Amniotic epithelial cell (primary cell): Measurements from ENCODE around the gene TELO2.
A peak's percentile ranks its signal among the peaks of the same experiment; 100 is the strongest.
"Not testable (repeated sequence)": the region's sequence is repeated elsewhere in the genome, so short reads cannot be mapped to it uniquely, and the experiment has no call there.

Source experiments
- DNase-seq: peaks from one replicate; pipeline ENCODE4 v3.0.0-alpha.2; 2010; ENCODE audit warnings: low read depth

TELO2 gene

DNA sequence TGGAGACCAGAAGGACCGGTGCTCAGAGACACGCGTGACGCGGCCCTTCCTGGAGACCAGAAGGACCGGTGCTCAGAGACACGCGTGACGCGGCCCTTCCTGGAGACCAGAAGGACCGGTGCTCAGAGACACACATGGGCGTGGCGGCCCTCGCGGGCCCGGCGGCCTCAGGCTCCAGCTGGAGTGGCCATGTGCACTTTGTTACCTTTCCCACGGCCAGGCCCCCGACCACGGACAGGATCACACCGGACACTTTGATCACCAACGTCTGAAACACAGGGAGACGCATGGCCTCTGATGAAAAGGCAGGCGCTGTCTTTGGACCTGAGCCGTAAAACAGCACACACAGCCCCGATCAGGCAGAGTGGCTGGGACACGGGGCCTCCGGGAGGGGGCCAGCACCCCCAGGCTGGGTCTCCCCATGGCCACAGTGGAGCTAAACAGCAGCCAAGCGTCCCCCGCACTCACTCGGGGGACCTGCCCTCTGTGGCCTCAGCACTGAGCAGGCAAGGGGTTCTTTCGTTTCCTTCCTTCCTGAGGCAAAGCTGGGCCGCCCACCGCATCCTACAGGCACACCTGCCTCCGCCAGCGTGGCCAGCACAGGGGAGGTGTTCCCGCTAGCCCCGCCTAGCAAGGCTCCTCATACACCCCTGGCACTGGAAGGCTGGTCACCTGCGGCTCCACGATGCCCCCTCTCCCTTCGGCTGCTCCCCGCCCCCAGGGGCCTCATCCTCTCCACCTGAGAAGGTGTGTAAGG is 35.5 kb upstream of the TELO2 start:
- no peak for DNase-seq

GRCh38 chr16:1458336-1458976 is 34.7 kb upstream of the TELO2 start:
- peak; percentile 52 for DNase-seq

GRCh38 chr16:1458977-1459341 is 34.2 kb upstream of the TELO2 start:
- no peak for DNase-seq

GRCh38 chr16:1459967-1460366 is 33.2 kb upstream of the TELO2 start:
- no peak for DNase-seq

GRCh38 chr16:1460602-1461138 is 32.5 kb upstream of the TELO2 start:
- peak; percentile 13 for DNase-seq

- DNase-seq = peak; percentile 89
These were observed 32.0 kb upstream of the TELO2 start for GRCh38 chr16:1461146-1461545.

DNA sequence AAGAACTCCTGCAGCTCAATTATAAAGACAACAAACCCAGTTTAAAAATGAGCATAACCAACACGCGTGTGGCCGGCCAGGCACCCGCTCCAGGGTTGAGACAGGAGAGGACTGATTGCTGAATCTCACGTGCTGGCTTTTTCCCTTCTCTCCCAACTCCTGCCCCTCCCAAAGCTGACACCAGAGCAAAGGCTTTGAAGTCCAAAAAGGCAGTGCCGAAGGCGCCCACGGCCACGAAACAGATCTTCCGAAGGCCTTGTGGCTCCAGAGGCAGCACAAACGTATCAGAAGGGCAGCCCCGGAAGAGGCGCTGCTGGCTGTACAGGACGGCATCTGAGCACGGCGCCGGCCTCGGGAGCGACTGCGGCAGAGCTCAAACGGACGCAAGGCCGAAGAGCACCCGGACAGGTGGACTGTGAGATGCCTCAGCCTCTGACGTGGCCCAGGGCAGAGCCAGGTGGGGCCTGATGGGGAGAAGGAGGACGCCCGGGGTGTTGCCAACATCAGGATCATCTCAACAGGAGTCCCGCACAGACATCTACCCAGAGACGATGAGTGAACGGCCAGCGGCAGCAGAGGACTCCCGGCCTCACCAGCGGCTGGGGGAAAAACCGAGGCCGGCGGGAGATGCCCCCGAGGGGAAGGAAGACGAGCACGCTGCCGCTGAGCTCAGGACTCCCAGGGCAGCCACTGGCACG is 28.8 kb upstream of the TELO2 start:
- DNase-seq = no peak

DNA sequence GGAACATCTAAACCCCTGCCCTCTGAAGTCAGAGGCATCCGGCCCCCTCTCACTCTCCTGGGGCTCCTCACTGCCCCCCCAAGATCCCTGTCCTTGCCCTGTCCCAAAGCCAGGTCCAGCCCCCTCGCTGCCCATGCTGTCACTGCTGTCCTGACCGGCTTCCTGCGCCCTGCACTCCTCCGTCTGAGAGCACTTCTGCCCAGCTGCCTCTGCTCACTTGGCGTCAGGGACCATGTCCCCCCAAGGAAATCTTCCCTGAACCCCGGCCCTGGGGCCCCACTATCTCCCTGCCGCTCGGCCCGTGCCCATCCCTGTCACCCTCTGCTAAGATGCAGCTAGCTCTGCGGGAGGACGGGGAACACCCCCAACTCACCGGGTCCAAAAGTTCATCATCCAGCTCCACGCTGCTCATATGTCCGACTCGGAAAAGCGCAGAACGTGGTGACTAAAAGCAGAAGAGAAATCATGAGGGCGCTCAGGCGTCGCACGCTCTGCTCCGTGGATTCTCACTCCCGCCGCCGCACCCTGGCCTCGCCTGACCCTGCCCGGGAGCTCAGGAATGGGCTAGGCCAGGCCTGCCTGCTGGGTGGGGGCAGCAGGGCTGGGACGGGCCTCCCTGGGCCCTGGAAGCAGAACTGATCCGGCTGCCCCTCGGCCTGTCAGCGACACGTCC is 28.1 kb upstream of the TELO2 start:
- no peak for DNase-seq

GRCh38 chr16:1465567-1465915 is 27.6 kb upstream of the TELO2 start:
- no peak for DNase-seq

- no peak for DNase-seq
These were observed 27.1 kb upstream of the TELO2 start for GRCh38 chr16:1466054-1466453.

DNA sequence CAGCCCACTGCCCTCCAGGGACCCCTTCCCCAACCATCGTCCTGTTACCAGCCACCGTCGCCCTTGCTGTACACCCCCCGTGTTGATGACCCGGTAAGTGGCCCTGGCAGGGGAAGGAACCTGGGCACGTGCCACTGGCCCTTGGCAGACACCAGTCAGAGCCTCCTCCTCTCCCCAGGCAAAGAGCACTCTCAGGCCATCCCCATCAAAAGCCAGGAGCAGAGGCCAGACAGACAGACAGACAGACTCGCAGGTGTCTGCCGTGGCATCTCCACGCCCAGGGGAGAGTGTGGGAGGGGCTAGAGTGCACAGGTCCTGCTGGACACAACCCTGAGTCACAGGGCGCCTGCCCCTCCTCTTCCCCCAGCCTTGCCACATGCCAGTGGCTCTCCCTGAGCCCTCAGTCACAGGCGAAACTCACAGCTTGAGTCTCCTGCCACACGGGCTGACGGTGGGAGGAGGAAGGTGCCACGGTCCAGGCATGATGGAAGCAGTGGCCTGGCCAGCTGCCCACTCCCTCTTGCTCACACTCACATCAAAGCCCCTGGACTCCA is 26.1 kb upstream of the TELO2 start:
- peak; percentile 8 for DNase-seq

- no peak for DNase-seq
These were observed 24.7 kb upstream of the TELO2 start for GRCh38 chr16:1468426-1468810.

- DNase-seq = not testable (repeated sequence)
These were observed 24.0 kb upstream of the TELO2 start for GRCh38 chr16:1469141-1469540.

- DNase-seq = no peak
These were observed 23.4 kb upstream of the TELO2 start for GRCh38 chr16:1469693-1470201.

DNA sequence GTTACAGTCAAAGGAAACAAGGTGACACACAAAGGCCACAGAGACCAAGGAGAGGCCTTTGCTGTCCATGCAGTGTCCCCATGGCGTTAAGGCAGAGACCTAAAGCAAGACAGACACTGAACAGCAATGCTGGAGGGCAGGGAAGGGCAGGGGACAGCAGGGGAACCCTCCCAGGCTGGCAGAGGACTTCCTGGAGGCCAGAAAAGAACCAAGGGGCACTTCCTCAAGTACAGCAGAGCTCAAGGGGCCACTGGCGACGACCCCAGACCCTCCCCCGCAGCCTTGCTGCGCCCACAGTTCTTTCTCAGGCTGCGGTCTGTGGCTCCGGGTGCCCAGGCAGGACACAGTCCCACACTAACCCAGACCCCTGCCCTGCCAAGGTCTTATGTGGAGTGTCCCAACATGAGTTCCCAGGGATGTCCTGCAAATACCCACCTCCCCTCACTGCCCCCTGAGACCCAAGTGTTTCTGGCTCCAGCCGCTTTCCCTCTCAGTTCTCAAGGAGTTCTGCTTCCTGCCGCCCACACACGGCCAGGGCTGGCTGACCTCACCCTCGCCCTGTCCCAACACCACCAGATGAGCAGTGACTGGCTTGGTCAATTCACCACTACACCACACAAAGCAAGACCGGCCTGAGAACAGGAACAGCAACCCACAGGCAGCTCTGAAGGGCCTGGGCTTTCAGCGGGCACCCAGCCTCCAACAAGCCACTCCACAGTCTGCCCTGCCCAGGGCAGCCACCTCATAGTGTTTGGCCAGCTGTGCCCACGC is 22.5 kb upstream of the TELO2 start:
- DNase-seq = peak; percentile 57

GRCh38 chr16:1471569-1472194 is 21.5 kb upstream of the TELO2 start:
- no peak for DNase-seq

DNA sequence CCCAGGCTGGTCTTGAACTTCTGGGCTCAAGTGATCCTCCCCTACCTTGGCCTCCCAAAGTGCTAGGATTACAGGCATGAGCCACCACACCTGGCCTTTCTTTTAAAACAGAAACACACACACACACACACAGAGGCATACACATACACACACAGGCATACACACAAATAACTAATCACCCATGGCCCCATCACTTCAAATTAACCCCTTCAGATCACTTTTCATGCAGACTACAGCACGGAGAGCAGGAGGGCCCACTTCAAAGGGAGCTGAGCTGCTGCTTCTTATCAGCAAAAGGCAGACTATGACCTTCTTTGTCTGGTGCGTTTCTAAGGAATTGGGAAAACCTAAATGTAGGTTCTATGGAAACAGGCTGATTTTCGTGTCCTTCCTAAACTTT is 20.2 kb upstream of the TELO2 start:
- no peak for DNase-seq

GRCh38 chr16:1474082-1474795 is 18.9 kb upstream of the TELO2 start:
- DNase-seq = no peak

DNA sequence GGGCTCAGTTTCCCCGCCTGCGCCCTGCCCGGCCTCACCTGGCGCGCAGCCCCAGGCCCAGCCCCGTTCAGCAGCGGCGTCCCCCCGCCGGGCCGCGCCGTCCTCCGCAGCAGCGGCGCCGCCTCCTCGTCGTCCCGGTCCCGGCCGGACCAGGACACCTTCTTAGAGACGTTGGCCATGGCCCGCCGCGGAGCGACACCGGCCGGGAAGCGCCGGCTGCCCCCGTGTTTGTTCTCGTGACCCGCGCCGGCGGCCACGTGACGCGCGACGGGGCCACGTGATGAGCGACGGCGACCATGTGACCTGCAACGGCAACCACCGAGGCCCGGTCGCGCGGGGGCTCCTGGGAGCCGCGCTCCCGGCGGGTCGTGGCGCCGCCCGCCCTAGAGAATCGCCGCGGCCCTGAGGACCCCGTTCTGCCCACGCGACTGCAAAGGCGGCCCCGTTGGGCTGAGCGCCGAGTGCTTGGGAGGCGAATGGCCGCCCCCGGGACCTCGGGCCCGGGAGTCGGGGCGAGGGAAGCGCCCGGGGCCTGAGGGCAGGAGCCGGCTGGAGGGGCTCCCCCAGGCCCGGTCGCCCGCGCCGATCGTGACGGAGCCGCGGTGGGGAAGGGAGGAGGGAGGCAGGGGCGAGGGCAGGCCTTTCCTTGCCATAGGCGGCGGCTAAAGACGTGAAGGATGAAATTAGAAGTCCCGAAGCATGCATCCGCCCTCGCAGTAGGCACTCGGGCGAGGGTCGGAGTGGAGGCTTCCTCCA is 18.2 kb upstream of the TELO2 start, which contains the start of gene CLCN7:
CLCN7 (minus strand) TSS at position 233 of the 756 bp plus-strand sequence; CDS start at position 179, 54 bp downstream.
- DNase-seq = peak; percentile 80
